Glutamatergic neuron (in vitro differentiated cells): ENCODE results near the gene DCUN1D2. TPM values are rescaled to one million over a fixed set of nuclear protein-coding genes. Genes with fewer than 3 reads are reported as not detected.
A peak's percentile ranks its signal among the peaks of the same experiment; 100 is the strongest.

Source experiments
- DNase-seq: peaks from one replicate; pipeline ENCODE4 v3.0.0; 2022
- H3K27ac Mint-ChIP-seq: one replicate; pipeline ENCODE4 v1.8.0; 2020; ENCODE audit warnings: mild to moderate bottlenecking, mixed read lengths, inconsistent platforms; ENCODE audit not compliant: unreplicated experiment
- H3K27me3 Mint-ChIP-seq: one replicate; pipeline ENCODE4 v1.8.0; 2020; ENCODE audit warnings: mild to moderate bottlenecking, moderate library complexity, mixed read lengths, inconsistent platforms; ENCODE audit not compliant: unreplicated experiment
- H3K36me3 Mint-ChIP-seq: one replicate; pipeline ENCODE4 v1.8.0; 2020; ENCODE audit warnings: mild to moderate bottlenecking, mixed read lengths, inconsistent platforms; ENCODE audit not compliant: unreplicated experiment
- H3K4me1 Mint-ChIP-seq: one replicate; pipeline ENCODE4 v1.8.0; 2020; ENCODE audit warnings: mild to moderate bottlenecking, low read depth, mixed read lengths, inconsistent platforms; ENCODE audit not compliant: unreplicated experiment
- H3K4me3 Mint-ChIP-seq: one replicate; pipeline ENCODE4 v1.8.0; 2020; ENCODE audit warnings: mild to moderate bottlenecking, mixed read lengths, inconsistent platforms; ENCODE audit not compliant: unreplicated experiment
- H3K9me3 Mint-ChIP-seq: one replicate; pipeline ENCODE4 v1.8.0; 2020; ENCODE audit warnings: mild to moderate bottlenecking, moderate library complexity, mixed read lengths, inconsistent platforms; ENCODE audit not compliant: unreplicated experiment
- total RNA-seq: library from RNA; stranded (reverse); fragmentation: NEBNext Ultra II Directional; extraction: Animal tissue kit (Norgen Biotek cat#: 25700); gene quantifications from one replicate; pipeline ENCODE4 v1.2.1, GENCODE V29; 2021; ENCODE audit not compliant: unreplicated experiment
- TF ChIP-seq, protein P1 (sequence below): fragments of 200-600 bp; sonication (generic); IDR thresholded peaks from one replicate; pipeline ENCODE4 v1.5.0; 2021; ENCODE audit not compliant: partially characterized antibody, unreplicated experiment

The DCUN1D2 gene
- total RNA-seq, 1 donor from 2014 or later: 97.7 TPM

GRCh38 chr13:113449693-113450347 lies 40.7 kb downstream of the DCUN1D2 start:
- H3K27me3 Mint-ChIP-seq: peaks cover 12% of the 10 kb centered on the region
- H3K27ac Mint-ChIP-seq: peak overlapping the region; percentile 63
- no peak for DNase-seq
- peaks cover 39% of the 10 kb centered on the region for H3K4me1 Mint-ChIP-seq
- H3K9me3 Mint-ChIP-seq: peaks cover 7% of the 10 kb centered on the region
- peak overlapping the region; percentile 68 for H3K4me3 Mint-ChIP-seq
- TF ChIP-seq, protein P1, sequence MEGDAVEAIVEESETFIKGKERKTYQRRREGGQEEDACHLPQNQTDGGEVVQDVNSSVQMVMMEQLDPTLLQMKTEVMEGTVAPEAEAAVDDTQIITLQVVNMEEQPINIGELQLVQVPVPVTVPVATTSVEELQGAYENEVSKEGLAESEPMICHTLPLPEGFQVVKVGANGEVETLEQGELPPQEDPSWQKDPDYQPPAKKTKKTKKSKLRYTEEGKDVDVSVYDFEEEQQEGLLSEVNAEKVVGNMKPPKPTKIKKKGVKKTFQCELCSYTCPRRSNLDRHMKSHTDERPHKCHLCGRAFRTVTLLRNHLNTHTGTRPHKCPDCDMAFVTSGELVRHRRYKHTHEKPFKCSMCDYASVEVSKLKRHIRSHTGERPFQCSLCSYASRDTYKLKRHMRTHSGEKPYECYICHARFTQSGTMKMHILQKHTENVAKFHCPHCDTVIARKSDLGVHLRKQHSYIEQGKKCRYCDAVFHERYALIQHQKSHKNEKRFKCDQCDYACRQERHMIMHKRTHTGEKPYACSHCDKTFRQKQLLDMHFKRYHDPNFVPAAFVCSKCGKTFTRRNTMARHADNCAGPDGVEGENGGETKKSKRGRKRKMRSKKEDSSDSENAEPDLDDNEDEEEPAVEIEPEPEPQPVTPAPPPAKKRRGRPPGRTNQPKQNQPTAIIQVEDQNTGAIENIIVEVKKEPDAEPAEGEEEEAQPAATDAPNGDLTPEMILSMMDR: no peak
- H3K36me3 Mint-ChIP-seq: peaks cover 9% of the 10 kb centered on the region

GRCh38 chr13:113448885-113449692 lies 41.4 kb downstream of the DCUN1D2 start:
- H3K4me3 Mint-ChIP-seq: no peak overlapping the region
- H3K9me3 Mint-ChIP-seq: peaks cover 7% of the 10 kb centered on the region
- H3K4me1 Mint-ChIP-seq: peaks cover 37% of the 10 kb centered on the region
- no peak for DNase-seq
- peaks cover 12% of the 10 kb centered on the region for H3K27me3 Mint-ChIP-seq
- no peak overlapping the region for H3K27ac Mint-ChIP-seq
- TF ChIP-seq, protein P1: no peak
- peaks cover 9% of the 10 kb centered on the region for H3K36me3 Mint-ChIP-seq

GRCh38 chr13:113448545-113448884 lies 42.0 kb downstream of the DCUN1D2 start:
- H3K27me3 Mint-ChIP-seq: peaks cover 7% of the 10 kb centered on the region
- TF ChIP-seq, protein P1: no peak
- DNase-seq: no peak
- H3K9me3 Mint-ChIP-seq: peaks cover 1% of the 10 kb centered on the region
- no peak overlapping the region for H3K4me3 Mint-ChIP-seq
- peaks cover 4% of the 10 kb centered on the region for H3K36me3 Mint-ChIP-seq
- H3K4me1 Mint-ChIP-seq: peaks cover 31% of the 10 kb centered on the region
- H3K27ac Mint-ChIP-seq: no peak overlapping the region

DNA sequence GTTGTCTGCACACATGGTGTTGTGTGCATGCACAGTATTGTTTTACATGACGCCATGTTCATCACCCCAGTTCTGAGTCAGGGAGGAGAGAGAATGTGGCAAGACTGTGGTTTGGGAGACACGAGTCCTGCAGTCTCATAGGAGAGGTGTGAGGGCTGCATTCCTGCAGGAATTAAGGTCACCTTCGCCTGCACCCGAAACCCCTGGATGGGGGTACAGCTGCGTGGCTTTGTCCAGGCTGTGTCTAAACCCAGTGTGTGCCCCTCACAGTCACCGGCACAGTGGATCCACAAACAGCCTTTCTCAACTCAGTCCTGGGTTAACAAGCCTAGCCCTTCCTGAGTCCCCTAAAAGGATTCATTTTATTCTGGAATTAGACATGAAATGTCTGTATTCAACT lies 42.9 kb downstream of the DCUN1D2 start:
- Mint-ChIP-seq H3K4me1 (peaks cover 22% of the 10 kb centered on the region), H3K36me3 (peaks cover 8% of the 10 kb centered on the region), H3K27ac (no peak overlapping the region), H3K4me3 (no peak overlapping the region), H3K27me3 (peaks cover 2% of the 10 kb centered on the region), H3K9me3 (no peaks in the 10 kb centered on the region)
- no peak for DNase-seq
- TF ChIP-seq, protein P1: no peak

- H3K4me3 Mint-ChIP-seq: no peak overlapping the region
- peaks cover 16% of the 10 kb centered on the region for H3K36me3 Mint-ChIP-seq
- H3K9me3 Mint-ChIP-seq: no peaks in the 10 kb centered on the region
- TF ChIP-seq, protein P1: no peak
- DNase-seq: no peak
- H3K4me1 Mint-ChIP-seq: peaks cover 20% of the 10 kb centered on the region
- H3K27me3 Mint-ChIP-seq: peaks cover 2% of the 10 kb centered on the region
- no peak overlapping the region for H3K27ac Mint-ChIP-seq
These were observed 44.0 kb downstream of the DCUN1D2 start for GRCh38 chr13:113446488-113446854.
